ENCODE results near the gene BTRC. TPM values are rescaled to one million over a fixed set of nuclear protein-coding genes. Genes with fewer than 3 reads are reported as not detected.
"Not testable (repeated sequence)": the region's sequence is repeated elsewhere in the genome, so short reads cannot be mapped to it uniquely, and the experiment has no call there.

The BTRC gene
- total RNA-seq, 1 experiment from 2014 or later, result 1.8 TPM

DNA sequence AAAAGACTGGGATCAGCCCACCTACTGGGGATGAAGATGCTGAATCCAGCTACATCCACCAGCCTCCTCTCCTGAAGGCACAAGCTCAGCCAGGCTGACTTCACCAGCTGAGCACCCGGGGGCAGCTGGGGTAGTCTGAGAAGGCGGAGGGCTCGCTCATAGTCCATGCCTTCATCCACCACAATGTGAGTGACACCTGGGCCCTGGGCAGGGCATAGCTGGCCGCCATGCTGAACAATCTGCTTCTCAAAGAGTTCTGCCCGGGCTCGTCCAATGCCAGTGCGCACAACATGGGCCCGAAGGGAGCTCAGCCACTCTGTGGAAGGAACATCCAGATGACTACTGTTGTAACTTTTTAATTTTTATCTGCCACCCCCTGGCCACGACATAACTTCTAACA, 231.9 kb downstream of the BTRC start:
- H3K9ac ChIP-seq (ENCODE audit: low read length), result no peak overlapping the region

GRCh38 chr10:101587725-101588653, 234.0 kb downstream of the BTRC start, which contains the start of the genes DPCD and POLL:
Gene DPCD, plus strand, starts transcription at chr10:101588321. Its CDS starts 16 bp downstream, at chr10:101588337.
Gene POLL, minus strand, starts transcription at chr10:101588257. Its CDS starts 897 bp downstream, at chr10:101587360.
- Histone ChIP-seq H3K27me3 (ENCODE audit: low read length) (no peaks in the 10 kb centered on the region), H3K4me3 (ENCODE audit: low read length) (peak within 1 kb of the TSS; percentile 88), H3K9me2 (replicated peaks; ENCODE audit: insufficient read depth, low read length) (no peaks in the 10 kb centered on the region), H3K79me2 (ENCODE audit: low read length) (peaks cover 12% of the 10 kb centered on the region; the same call in 1 of the 2 replicates), H3K4me1 (ENCODE audit: low read length) (peaks cover 15% of the 10 kb centered on the region), H3K4me2 (ENCODE audit: low read depth, low read length, poor library complexity, severe bottlenecking) (peak within 1 kb of the TSS; percentile 78), H3K9me3 (ENCODE audit: low read length) (no peaks in the 10 kb centered on the region), H3K9ac (ENCODE audit: low read length) (peak within 1 kb of the TSS; percentile 78), H2AFZ (ENCODE audit: low read length) (no peak within 1 kb of the TSS; the same call in 1 of the 2 replicates), H3K36me3 (ENCODE audit: insufficient read depth, low read length) (no peaks in the 10 kb centered on the region), H3K27ac (ENCODE audit: low read length) (peak within 1 kb of the TSS; percentile 45; the same call in 1 of the 2 replicates), H4K20me1 (ENCODE audit: insufficient read depth, low read depth, low read length) (no peaks in the 10 kb centered on the region)
- peak; percentile 94 for DNase-seq

More for the DNA sequence above, 231.9 kb downstream of the BTRC start:
- no peaks in the 10 kb centered on the region for H3K9me2 ChIP-seq (replicated peaks; ENCODE audit: insufficient read depth, low read length)
- peaks cover 12% of the 10 kb centered on the region; the same call in 1 of the 2 replicates for H3K79me2 ChIP-seq (ENCODE audit: low read length)
- H3K4me1 ChIP-seq (ENCODE audit: low read length), result peaks cover 15% of the 10 kb centered on the region
- H4K20me1 ChIP-seq (ENCODE audit: insufficient read depth, low read depth, low read length), result no peaks in the 10 kb centered on the region
- no peak overlapping the region for H3K4me2 ChIP-seq (ENCODE audit: low read depth, low read length, poor library complexity, severe bottlenecking)
- no peak for DNase-seq
- no peak overlapping the region for H2AFZ ChIP-seq (ENCODE audit: low read length)
- H3K27ac ChIP-seq (ENCODE audit: low read length), result no peak overlapping the region
- no peak overlapping the region for H3K4me3 ChIP-seq (ENCODE audit: low read length)
- H3K36me3 ChIP-seq (ENCODE audit: insufficient read depth, low read length), result no peaks in the 10 kb centered on the region
- H3K9me3 ChIP-seq (ENCODE audit: low read length), result no peaks in the 10 kb centered on the region
- no peaks in the 10 kb centered on the region for H3K27me3 ChIP-seq (ENCODE audit: low read length)

- Histone ChIP-seq H3K9me2 (replicated peaks; ENCODE audit: insufficient read depth, low read length) (no peaks in the 10 kb centered on the region), H3K4me1 (ENCODE audit: low read length) (peaks cover 24% of the 10 kb centered on the region), H3K9ac (ENCODE audit: low read length) (peak overlapping the region; percentile 78), H3K27ac (ENCODE audit: low read length) (no peak overlapping the region), H3K36me3 (ENCODE audit: insufficient read depth, low read length) (no peaks in the 10 kb centered on the region), H3K4me2 (ENCODE audit: low read depth, low read length, poor library complexity, severe bottlenecking) (peak overlapping the region; percentile 78), H3K79me2 (ENCODE audit: low read length) (peaks cover 12% of the 10 kb centered on the region; the same call in 1 of the 2 replicates), H2AFZ (ENCODE audit: low read length) (no peak overlapping the region), H3K27me3 (ENCODE audit: low read length) (no peaks in the 10 kb centered on the region), H3K9me3 (ENCODE audit: low read length) (no peaks in the 10 kb centered on the region), H3K4me3 (ENCODE audit: low read length) (peak overlapping the region; percentile 88), H4K20me1 (ENCODE audit: insufficient read depth, low read depth, low read length) (no peaks in the 10 kb centered on the region)
- DNase-seq, result no peak
Measured at GRCh38 chr10:101588879-101589278, 234.9 kb downstream of the BTRC start.

DNA sequence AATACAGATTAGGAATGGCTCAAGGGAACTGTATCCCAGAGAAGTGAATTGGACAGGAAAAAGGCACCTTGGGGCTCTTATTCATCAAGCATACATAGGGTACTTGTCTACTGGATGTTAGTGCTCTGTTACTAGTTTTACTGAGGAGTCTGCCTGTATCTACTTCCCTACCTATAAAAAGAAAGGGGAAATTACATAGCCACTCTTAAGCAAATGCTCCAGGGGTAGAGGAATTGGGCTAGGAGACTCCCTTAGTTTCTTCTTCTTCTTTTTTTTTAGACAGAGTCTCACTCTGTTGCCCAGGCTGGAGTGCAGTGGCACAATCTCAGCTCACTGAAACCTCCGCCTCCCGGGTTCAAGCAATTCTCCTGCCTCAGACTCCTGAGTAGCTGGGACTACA, 239.4 kb downstream of the BTRC start:
- not testable (repeated sequence) for H4K20me1 ChIP-seq (ENCODE audit: insufficient read depth, low read depth, low read length); DNase-seq; H3K9me2 ChIP-seq (replicated peaks; ENCODE audit: insufficient read depth, low read length); H3K27me3 ChIP-seq (ENCODE audit: low read length); H3K27ac ChIP-seq (ENCODE audit: low read length); H3K4me3 ChIP-seq (ENCODE audit: low read length); H3K4me2 ChIP-seq (ENCODE audit: low read depth, low read length, poor library complexity, severe bottlenecking); H2AFZ ChIP-seq (ENCODE audit: low read length); H3K9ac ChIP-seq (ENCODE audit: low read length); H3K36me3 ChIP-seq (ENCODE audit: insufficient read depth, low read length); H3K79me2 ChIP-seq (ENCODE audit: low read length); H3K9me3 ChIP-seq (ENCODE audit: low read length)
- H3K4me1 ChIP-seq (ENCODE audit: low read length), result peaks cover 17% of the 10 kb centered on the region

DNA sequence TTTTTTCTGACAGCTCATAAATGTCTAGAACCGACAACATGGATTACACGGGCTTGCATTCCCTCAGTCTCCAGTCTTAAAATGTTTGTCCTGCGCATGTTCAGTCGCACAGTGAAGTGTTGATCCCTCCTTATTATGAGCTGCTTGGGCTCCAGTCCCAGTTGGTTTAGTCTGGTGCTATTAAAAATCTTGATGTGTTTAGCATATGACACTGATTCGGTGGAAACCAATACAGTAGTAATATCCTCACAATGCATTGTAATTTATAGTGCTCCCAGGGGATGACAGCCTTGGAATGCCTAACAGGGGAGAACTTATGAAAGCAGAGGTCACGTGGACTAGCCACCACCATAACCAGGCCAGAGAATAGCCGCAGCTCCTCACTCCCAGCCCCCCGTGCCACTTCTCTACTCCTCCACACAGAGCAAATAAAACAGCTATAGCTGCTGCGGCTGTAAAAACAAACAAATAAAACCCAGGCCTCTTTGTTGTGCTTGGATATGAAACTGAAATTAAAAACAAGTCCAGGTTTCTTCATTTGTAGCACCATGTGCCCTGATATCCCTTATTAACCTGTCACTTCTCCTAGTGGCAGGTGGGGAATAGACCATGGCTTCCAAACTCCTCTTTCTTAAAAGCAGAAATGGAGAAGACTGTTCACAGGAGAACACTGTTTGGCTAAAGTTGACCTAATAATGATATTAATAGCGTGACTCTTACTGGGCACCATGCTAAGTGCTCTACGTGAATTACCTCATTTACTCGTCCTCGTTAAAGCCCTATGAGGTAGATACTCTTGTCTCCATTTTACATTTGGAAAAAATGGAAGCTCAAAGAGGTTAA, 241.8 kb downstream of the BTRC start:
- no peaks in the 10 kb centered on the region for H3K9me2 ChIP-seq (replicated peaks; ENCODE audit: insufficient read depth, low read length)
- no peak overlapping the region for H3K27ac ChIP-seq (ENCODE audit: low read length)
- H3K36me3 ChIP-seq (ENCODE audit: insufficient read depth, low read length), result no peaks in the 10 kb centered on the region
- no peak overlapping the region for H3K9ac ChIP-seq (ENCODE audit: low read length)
- H3K4me3 ChIP-seq (ENCODE audit: low read length), result no peak overlapping the region
- no peak for DNase-seq
- H3K79me2 ChIP-seq (ENCODE audit: low read length), result no peaks in the 10 kb centered on the region
- H3K4me2 ChIP-seq (ENCODE audit: low read depth, low read length, poor library complexity, severe bottlenecking), result no peak overlapping the region
- H3K4me1 ChIP-seq (ENCODE audit: low read length), result peaks cover 11% of the 10 kb centered on the region
- H4K20me1 ChIP-seq (ENCODE audit: insufficient read depth, low read depth, low read length), result no peaks in the 10 kb centered on the region
- no peaks in the 10 kb centered on the region for H3K9me3 ChIP-seq (ENCODE audit: low read length)
- no peaks in the 10 kb centered on the region for H3K27me3 ChIP-seq (ENCODE audit: low read length)
- no peak overlapping the region for H2AFZ ChIP-seq (ENCODE audit: low read length)

DNA sequence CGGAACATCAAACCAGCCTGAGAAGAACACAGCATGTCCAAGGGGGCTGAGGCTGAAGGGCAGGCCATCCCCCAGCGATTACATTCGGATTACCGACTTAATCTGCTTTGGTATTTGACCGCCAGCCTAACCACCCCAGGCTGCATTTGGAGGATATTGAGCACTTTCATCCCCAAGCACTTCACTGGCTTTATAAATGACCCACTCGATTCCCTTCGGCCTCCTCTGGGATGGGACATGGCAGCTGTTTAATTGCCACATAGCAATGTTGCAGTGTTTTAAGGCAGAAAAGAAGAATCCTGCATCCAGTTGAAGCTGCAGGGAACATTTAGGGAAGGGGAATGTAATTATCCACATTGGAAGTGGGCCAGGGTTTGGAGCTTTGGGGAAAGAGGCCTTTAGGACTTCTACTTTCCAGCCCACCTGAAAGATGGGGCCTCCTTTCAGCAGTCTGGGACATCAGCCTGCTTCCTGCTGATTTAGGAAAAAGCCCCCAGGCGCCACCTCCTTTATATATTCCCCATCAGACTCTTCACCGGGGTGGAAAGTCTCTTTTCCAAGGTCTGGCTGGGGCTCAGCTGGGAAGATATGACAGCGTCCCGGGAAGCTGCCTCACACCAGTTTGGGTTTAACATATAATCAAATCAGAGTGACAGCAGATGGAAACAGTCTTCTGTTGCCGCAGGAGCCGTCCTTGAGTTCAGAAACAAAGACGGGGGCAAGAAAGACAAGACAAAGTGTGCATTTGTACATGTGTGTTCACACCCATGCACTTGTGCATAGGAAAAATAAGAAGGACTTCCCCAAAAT, 243.3 kb downstream of the BTRC start:
- no peaks in the 10 kb centered on the region for H3K9me2 ChIP-seq (replicated peaks; ENCODE audit: insufficient read depth, low read length)
- no peak for DNase-seq
- no peak overlapping the region for H2AFZ ChIP-seq (ENCODE audit: low read length)
- no peaks in the 10 kb centered on the region for H3K79me2 ChIP-seq (ENCODE audit: low read length)
- H3K27ac ChIP-seq (ENCODE audit: low read length), result no peak overlapping the region
- H3K9ac ChIP-seq (ENCODE audit: low read length), result no peak overlapping the region
- H3K27me3 ChIP-seq (ENCODE audit: low read length), result no peaks in the 10 kb centered on the region
- peaks cover 11% of the 10 kb centered on the region for H3K4me1 ChIP-seq (ENCODE audit: low read length)
- no peaks in the 10 kb centered on the region for H3K36me3 ChIP-seq (ENCODE audit: insufficient read depth, low read length)
- no peaks in the 10 kb centered on the region for H3K9me3 ChIP-seq (ENCODE audit: low read length)
- no peak overlapping the region for H3K4me3 ChIP-seq (ENCODE audit: low read length)
- H3K4me2 ChIP-seq (ENCODE audit: low read depth, low read length, poor library complexity, severe bottlenecking), result no peak overlapping the region
- H4K20me1 ChIP-seq (ENCODE audit: insufficient read depth, low read depth, low read length), result no peaks in the 10 kb centered on the region

GRCh38 chr10:101601541-101601940, 247.6 kb downstream of the BTRC start:
- H3K4me2 ChIP-seq (ENCODE audit: low read depth, low read length, poor library complexity, severe bottlenecking), result no peak overlapping the region
- no peaks in the 10 kb centered on the region for H4K20me1 ChIP-seq (ENCODE audit: insufficient read depth, low read depth, low read length)
- no peaks in the 10 kb centered on the region for H3K79me2 ChIP-seq (ENCODE audit: low read length)
- H3K27me3 ChIP-seq (ENCODE audit: low read length), result no peaks in the 10 kb centered on the region
- H3K9ac ChIP-seq (ENCODE audit: low read length), result no peak overlapping the region
- H3K36me3 ChIP-seq (ENCODE audit: insufficient read depth, low read length), result no peaks in the 10 kb centered on the region
- no peaks in the 10 kb centered on the region for H3K9me3 ChIP-seq (ENCODE audit: low read length)
- no peak overlapping the region for H3K4me3 ChIP-seq (ENCODE audit: low read length)
- no peak overlapping the region for H3K27ac ChIP-seq (ENCODE audit: low read length)
- H3K9me2 ChIP-seq (replicated peaks; ENCODE audit: insufficient read depth, low read length), result no peaks in the 10 kb centered on the region
- H3K4me1 ChIP-seq (ENCODE audit: low read length), result no peaks in the 10 kb centered on the region
- no peak for DNase-seq
- H2AFZ ChIP-seq (ENCODE audit: low read length), result no peak overlapping the region

All from Karpas-422 (cell line).